LNCaP clone FGC (cell line): ENCODE results near the gene BORCS6.
"Not testable (repeated sequence)": the region's sequence is repeated elsewhere in the genome, so short reads cannot be mapped to it uniquely, and the experiment has no call there.

Experiments used
- DNase-seq: peaks from one replicate; pipeline ENCODE4 v3.0.0-alpha.2; 2011; ENCODE audit warnings: low read depth
- H3K4me3 ChIP-seq: 2 replicates; pipeline ENCODE4 v1.5.1; 2011; ENCODE audit warnings: mild to moderate bottlenecking, low read depth, low read length, control low read depth
- CTCF ChIP-seq: IDR thresholded peaks from 2 replicates; pipeline ENCODE4 v1.5.1; 2012; ENCODE audit warnings: mild to moderate bottlenecking; ENCODE audit not compliant: control insufficient read depth, insufficient read depth; ENCODE audit errors: extremely low read depth

Gene BORCS6

GRCh38 chr17:8176197-8176940 is 13.6 kb downstream of the BORCS6 start, which contains the start of gene TMEM107:
TSS of gene TMEM107 (minus strand) at chr17:8176380. CDS start at chr17:8176286, 94 bp downstream.
- no peak for TF ChIP-seq CTCF
- H3K4me3 ChIP-seq = peak within 1 kb of the TSS; percentile 73
- no peak for DNase-seq

GRCh38 chr17:8175795-8176196 is 14.2 kb downstream of the BORCS6 start:
- no peak for DNase-seq
- no peak for TF ChIP-seq CTCF
- H3K4me3 ChIP-seq = peak overlapping the region; percentile 73

GRCh38 chr17:8173871-8174322 is 16.1 kb downstream of the BORCS6 start:
- H3K4me3 ChIP-seq = peak overlapping the region; percentile 54
- no peak for TF ChIP-seq CTCF
- no peak for DNase-seq

GRCh38 chr17:8173056-8173870 is 16.7 kb downstream of the BORCS6 start:
- no peak for TF ChIP-seq CTCF
- peak; percentile 98 for DNase-seq
- H3K4me3 ChIP-seq = peak overlapping the region; percentile 54

GRCh38 chr17:8170186-8170585 is 19.8 kb downstream of the BORCS6 start:
- not testable (repeated sequence) for H3K4me3 ChIP-seq, DNase-seq

- DNase-seq = no peak
- TF ChIP-seq CTCF = no peak
- H3K4me3 ChIP-seq = no peak overlapping the region
Observed at GRCh38 chr17:8167526-8167925, 22.5 kb downstream of the BORCS6 start.

- TF ChIP-seq CTCF = no peak
- DNase-seq = no peak
Observed at GRCh38 chr17:8166731-8167130, 23.2 kb downstream of the BORCS6 start.

More at GRCh38 chr17:8166731-8167130, 23.2 kb downstream of the BORCS6 start:
- no peak overlapping the region for H3K4me3 ChIP-seq
